A673 (cell line): Measurements from ENCODE around the gene PODXL. TPM values are rescaled to one million over a fixed set of nuclear protein-coding genes. Genes with fewer than 3 reads are reported as not detected.

ENCODE experiments used
- BruUV-seq: library from RNA; stranded (reverse); fragments of 400-500 nt; replicated peaks from 2 replicates; lab custom pipeline; 2021; lab: Mats Ljungman, UMichigan
- CTCF ChIA-PET: fragments of 300-600 bp; sonication (Branson Sonifier 250); formaldehyde crosslinking; loops from one replicate; lab custom pipeline; 2022; ENCODE audit warnings: antibody characterized with exemption; lab: Charles Lee
- POLR2A ChIA-PET: fragments of 300-600 bp; sonication (Branson Sonifier 250); formaldehyde crosslinking; loops from one replicate; lab custom pipeline; 2022; ENCODE audit warnings: antibody characterized with exemption; ENCODE audit not compliant: low non-redundant PET; lab: Charles Lee
- DNase-seq: peaks from one replicate; pipeline ENCODE4 v3.0.0-alpha.2; 2015; ENCODE audit warnings: low spot score
- H3K27ac ChIP-seq: fragments of 200-600 bp; sonication (generic); 2 replicates; pipeline ENCODE4 v1.5.1; 2016; ENCODE audit warnings: mixed run types, low read depth, mild to moderate bottlenecking, mixed read lengths, antibody characterized with exemption, low read length; ENCODE audit not compliant: poor library complexity, severe bottlenecking
- H3K27me3 ChIP-seq: fragments of 200-600 bp; sonication (generic); replicated peaks from 2 replicates; pipeline ENCODE4 v1.6.1; 2017; ENCODE audit warnings: mixed run types, low read depth, mild to moderate bottlenecking, mixed read lengths, antibody characterized with exemption, low read length; ENCODE audit not compliant: insufficient read depth, poor library complexity
- H3K36me3 ChIP-seq: fragments of 200-600 bp; sonication (generic); 2 replicates; pipeline ENCODE4 v1.6.1; 2016; ENCODE audit warnings: mixed run types, mild to moderate bottlenecking, mixed read lengths, antibody characterized with exemption, low read length; ENCODE audit not compliant: insufficient read depth, poor library complexity, severe bottlenecking
- H3K4me1 ChIP-seq: fragments of 200-600 bp; sonication (generic); 2 replicates; pipeline ENCODE4 v1.6.1; 2017; ENCODE audit warnings: mixed run types, mild to moderate bottlenecking, mixed read lengths, antibody characterized with exemption, low read length; ENCODE audit not compliant: insufficient read depth, poor library complexity, severe bottlenecking
- H3K4me3 ChIP-seq: fragments of 200-600 bp; sonication (generic); 2 replicates; pipeline ENCODE4 v1.5.1; 2016; ENCODE audit warnings: low read depth, mixed run types, mild to moderate bottlenecking, mixed read lengths, low read length; ENCODE audit not compliant: poor library complexity, severe bottlenecking
- H3K9me3 ChIP-seq: fragments of 200-600 bp; sonication (generic); 2 replicates; pipeline ENCODE4 v1.6.1; 2016; ENCODE audit warnings: mixed run types, low read depth, mild to moderate bottlenecking, mixed read lengths, antibody characterized with exemption, low read length; ENCODE audit not compliant: poor library complexity, severe bottlenecking
- CTCF ChIP-seq: fragments of 300-800, 200-600 bp; sonication (generic); conservative IDR thresholded peaks from 2 replicates; pipeline ENCODE4 v1.5.1; 2017; ENCODE audit warnings: low read depth, mild to moderate bottlenecking, antibody characterized with exemption, low read length, moderate library complexity, mixed read lengths
- EZH2 ChIP-seq: fragments of 200-600 bp; sonication (generic); IDR thresholded peaks from 2 replicates; pipeline ENCODE4 v1.6.1; 2017; ENCODE audit warnings: borderline replicate concordance, low read depth, mild to moderate bottlenecking, mixed read lengths, antibody characterized with exemption, low read length; ENCODE audit not compliant: poor library complexity, severe bottlenecking
- intact Hi-C: fragments of 100-400 bp; cut with micrococcal nuclease; formaldehyde crosslinking; loops from one replicate; pipeline ENCODE4 v1.10.0; 2022; ENCODE audit not compliant: unreplicated experiment
- total RNA-seq: library from RNA; stranded (reverse); gene quantifications from 2 replicates; pipeline ENCODE4 v1.2.3, GENCODE V29; 2021

Gene PODXL
- total RNA-seq, 1 experiment from 2014 or later: 22.1 TPM

DNA sequence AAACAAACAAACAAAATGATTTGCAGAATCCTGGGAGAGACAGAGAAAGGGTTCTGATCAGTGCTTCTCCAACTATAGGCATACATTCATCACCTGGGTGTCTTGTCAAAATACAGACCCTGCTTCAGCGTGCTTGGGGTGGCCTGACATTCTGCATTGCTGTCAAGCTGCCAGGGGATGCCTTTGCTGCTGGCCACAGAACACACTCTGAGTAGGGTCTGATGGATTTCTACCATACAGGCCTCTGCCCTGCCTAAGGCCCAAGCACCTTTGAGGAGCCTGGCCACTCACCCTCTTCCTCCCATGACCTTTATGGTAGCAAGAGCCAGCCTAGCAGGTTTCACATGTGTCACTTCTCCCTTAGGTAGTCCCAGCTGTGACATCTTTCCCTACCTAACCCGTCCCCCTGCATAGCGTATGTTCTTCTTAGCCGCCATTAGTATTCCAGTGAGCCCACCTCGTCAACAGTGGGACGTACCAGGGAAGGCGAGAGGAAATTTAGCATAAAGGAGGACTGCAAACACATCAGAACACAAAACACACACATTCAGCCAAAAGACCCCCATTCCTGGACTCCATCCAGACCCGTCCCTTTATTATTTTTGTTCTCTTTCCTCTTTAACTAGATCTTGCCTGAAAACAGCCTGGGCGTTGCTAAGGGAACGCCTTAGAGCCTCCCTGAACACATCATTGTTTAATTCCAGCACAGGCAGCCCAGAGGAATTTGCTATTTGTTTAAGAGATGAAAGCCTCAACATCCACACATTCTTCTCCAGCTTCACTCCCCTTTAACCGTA lies 43.9 kb upstream of the PODXL start:
- Histone ChIP-seq H3K4me1 (peaks cover 2% of the 10 kb centered on the region), H3K36me3 (no peaks in the 10 kb centered on the region), H3K27me3 (no peaks in the 10 kb centered on the region), H3K4me3 (no peak overlapping the region), H3K9me3 (no peaks in the 10 kb centered on the region), H3K27ac (no peak overlapping the region)
- no peak for DNase-seq
- intact Hi-C loops: no loop called here
- no TSS peak for BruUV-seq
- CTCF ChIA-PET: no interaction called here
- POLR2A ChIA-PET: no interaction called here
- TF ChIP-seq EZH2 (no peak), CTCF (no peak)

GRCh38 chr7:131596785-131597184 lies 40.4 kb upstream of the PODXL start:
- no peak overlapping the region for H3K27ac ChIP-seq
- H3K27me3 ChIP-seq: no peaks in the 10 kb centered on the region
- no peaks in the 10 kb centered on the region for H3K9me3 ChIP-seq
- no peak overlapping the region for H3K4me3 ChIP-seq
- H3K4me1 ChIP-seq: no peaks in the 10 kb centered on the region
- TF ChIP-seq CTCF (no peak), EZH2 (no peak)
- H3K36me3 ChIP-seq: no peaks in the 10 kb centered on the region
- intact Hi-C loops: no loop called here
- no peak for DNase-seq
- CTCF ChIA-PET: no interaction called here
- POLR2A ChIA-PET: no interaction called here
- no TSS peak for BruUV-seq

DNA sequence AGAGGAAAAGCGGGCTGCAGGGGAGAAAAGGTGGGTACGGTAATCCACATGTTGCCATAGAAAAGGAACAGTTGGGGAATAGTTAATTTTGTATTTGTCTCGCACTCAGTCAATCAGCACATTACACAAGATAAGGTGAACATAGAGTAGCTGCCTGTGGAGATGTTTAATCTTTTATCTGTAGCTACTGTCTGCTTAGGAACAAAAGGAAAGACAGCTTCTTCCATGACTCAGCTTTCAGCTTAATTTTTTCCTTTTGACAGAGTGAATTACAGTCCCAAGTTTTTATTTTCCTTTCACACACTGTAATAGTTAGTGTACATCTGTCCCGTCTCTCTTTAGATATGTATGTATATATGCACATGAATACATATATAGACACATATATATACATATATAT lies 39.3 kb upstream of the PODXL start:
- ChIA-PET CTCF (no interaction called here), POLR2A (no interaction called here)
- Histone ChIP-seq H3K4me3 (no peak overlapping the region), H3K4me1 (no peaks in the 10 kb centered on the region), H3K36me3 (no peaks in the 10 kb centered on the region), H3K27me3 (no peaks in the 10 kb centered on the region), H3K27ac (no peak overlapping the region), H3K9me3 (no peaks in the 10 kb centered on the region)
- TF ChIP-seq EZH2 (no peak), CTCF (no peak)
- DNase-seq: no peak
- no TSS peak for BruUV-seq
- intact Hi-C loops: no loop called here
